Measurements from ENCODE around the gene TSTD2. TPM values are rescaled to one million over a fixed set of nuclear protein-coding genes. Genes with fewer than 3 reads are reported as not detected.

TSTD2 gene
- total RNA-seq, 6 donors from 2014 or later, result 10.4 to 26.0 (median 21.0) TPM

DNA sequence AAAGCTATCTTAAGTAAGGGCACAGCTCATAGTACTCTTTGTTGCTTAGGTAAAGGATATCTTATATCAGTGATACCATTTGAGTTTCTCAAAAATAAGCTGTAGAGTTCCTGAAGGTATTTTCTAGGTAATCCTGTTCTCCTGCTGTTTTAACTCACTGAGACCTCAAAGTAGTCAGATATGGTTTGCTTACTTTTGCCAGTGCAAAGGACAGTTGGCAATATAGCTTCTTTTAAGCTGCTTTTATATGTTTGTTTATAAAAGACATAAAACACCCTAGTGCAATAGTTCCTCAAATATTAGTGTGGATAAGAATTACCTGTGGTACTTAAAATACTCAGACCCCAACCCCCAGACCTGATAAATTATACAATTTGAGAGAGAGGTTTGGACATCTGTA lies 12.6 kb upstream of the TSTD2 start:
- H3K27me3 ChIP-seq, result no peaks in the 10 kb centered on the region
- peaks cover 0 to under 1% (median 0%) of the 10 kb centered on the region in 4 donors for H3K4me1 ChIP-seq
- TF ChIP-seq EP300 (IDR thresholded peaks at IDR 0.05) (no peak), POLR2AphosphoS5 (IDR thresholded peaks at IDR 0.05) (no peak), POLR2A (IDR thresholded peaks at IDR 0.05) (no peak)
- TF ChIP-seq, protein P1, sequence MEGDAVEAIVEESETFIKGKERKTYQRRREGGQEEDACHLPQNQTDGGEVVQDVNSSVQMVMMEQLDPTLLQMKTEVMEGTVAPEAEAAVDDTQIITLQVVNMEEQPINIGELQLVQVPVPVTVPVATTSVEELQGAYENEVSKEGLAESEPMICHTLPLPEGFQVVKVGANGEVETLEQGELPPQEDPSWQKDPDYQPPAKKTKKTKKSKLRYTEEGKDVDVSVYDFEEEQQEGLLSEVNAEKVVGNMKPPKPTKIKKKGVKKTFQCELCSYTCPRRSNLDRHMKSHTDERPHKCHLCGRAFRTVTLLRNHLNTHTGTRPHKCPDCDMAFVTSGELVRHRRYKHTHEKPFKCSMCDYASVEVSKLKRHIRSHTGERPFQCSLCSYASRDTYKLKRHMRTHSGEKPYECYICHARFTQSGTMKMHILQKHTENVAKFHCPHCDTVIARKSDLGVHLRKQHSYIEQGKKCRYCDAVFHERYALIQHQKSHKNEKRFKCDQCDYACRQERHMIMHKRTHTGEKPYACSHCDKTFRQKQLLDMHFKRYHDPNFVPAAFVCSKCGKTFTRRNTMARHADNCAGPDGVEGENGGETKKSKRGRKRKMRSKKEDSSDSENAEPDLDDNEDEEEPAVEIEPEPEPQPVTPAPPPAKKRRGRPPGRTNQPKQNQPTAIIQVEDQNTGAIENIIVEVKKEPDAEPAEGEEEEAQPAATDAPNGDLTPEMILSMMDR (IDR thresholded peaks at IDR 0.05), result no peak
- H3K27ac ChIP-seq, result no peak overlapping the region
- H3K36me3 ChIP-seq, result peaks cover 14 to 92% (median 32%) of the 10 kb centered on the region in 4 donors
- H3K4me3 ChIP-seq, result no peak overlapping the region
- H3K9me3 ChIP-seq, result no peaks in the 10 kb centered on the region
- DNase-seq, result no peak
- no peak for ATAC-seq (ENCODE audit: low FRiP score in 2 of 2)

DNA sequence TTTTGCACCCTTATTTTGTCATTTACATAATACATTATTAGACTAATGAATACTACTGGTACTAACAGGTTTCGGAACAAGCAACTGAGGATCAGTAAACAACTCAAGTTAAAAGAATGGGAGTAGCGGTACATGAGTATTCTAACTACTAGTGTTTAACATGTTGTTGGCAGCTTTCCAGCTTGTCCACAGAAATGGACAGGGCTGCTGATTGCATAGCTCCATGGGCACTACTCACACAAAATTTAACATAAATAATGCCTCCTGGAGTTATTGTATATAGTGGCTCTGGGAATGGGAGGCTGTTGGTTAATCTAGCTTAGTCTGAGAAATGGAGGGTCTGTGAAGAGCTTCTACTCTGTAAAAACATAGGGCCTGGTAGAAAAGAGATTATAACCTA lies 7.2 kb upstream of the TSTD2 start:
- ATAC-seq (ENCODE audit: low FRiP score in 2 of 2), result no peak
- no peak overlapping the region for H3K4me3 ChIP-seq
- no peak overlapping the region for H3K27ac ChIP-seq
- DNase-seq, result no peak
- peaks cover 12 to 35% (median 19%) of the 10 kb centered on the region in 4 donors for H3K4me1 ChIP-seq
- WGBS, 2 donors, result 63 to 75% methylated on average over 2 of the region's 2 CpGs
- TF ChIP-seq POLR2AphosphoS5 (IDR thresholded peaks at IDR 0.05) (no peak), EP300 (IDR thresholded peaks at IDR 0.05) (no peak), POLR2A (IDR thresholded peaks at IDR 0.05) (no peak)
- TF ChIP-seq, protein P1 (IDR thresholded peaks at IDR 0.05), result no peak
- H3K9me3 ChIP-seq, result no peaks in the 10 kb centered on the region
- H3K27me3 ChIP-seq, result no peaks in the 10 kb centered on the region
- H3K36me3 ChIP-seq, result peaks cover 5 to 47% (median 17%) of the 10 kb centered on the region in 4 donors

GRCh38 chr9:97638666-97639065 lies 5.5 kb upstream of the TSTD2 start:
- WGBS, 2 donors, result 68 to 73% methylated on average over 3 of the region's 3 CpGs
- peaks cover 19 to 46% (median 29%) of the 10 kb centered on the region in 4 donors for H3K4me1 ChIP-seq
- no peak overlapping the region for H3K27ac ChIP-seq
- ATAC-seq (ENCODE audit: low FRiP score in 2 of 2) (no peak), DNase-seq (no peak)
- H3K4me3 ChIP-seq, result no peak overlapping the region
- peaks cover 5 to 31% (median 12%) of the 10 kb centered on the region in 4 donors for H3K36me3 ChIP-seq
- no peaks in the 10 kb centered on the region for H3K27me3 ChIP-seq
- no peak for TF ChIP-seq POLR2AphosphoS5 (IDR thresholded peaks at IDR 0.05)
- TF ChIP-seq, protein P1 (IDR thresholded peaks at IDR 0.05), result no peak
- TF ChIP-seq EP300 (IDR thresholded peaks at IDR 0.05), result no peak
- no peak for TF ChIP-seq POLR2A (IDR thresholded peaks at IDR 0.05)
- H3K9me3 ChIP-seq, result no peaks in the 10 kb centered on the region

DNA sequence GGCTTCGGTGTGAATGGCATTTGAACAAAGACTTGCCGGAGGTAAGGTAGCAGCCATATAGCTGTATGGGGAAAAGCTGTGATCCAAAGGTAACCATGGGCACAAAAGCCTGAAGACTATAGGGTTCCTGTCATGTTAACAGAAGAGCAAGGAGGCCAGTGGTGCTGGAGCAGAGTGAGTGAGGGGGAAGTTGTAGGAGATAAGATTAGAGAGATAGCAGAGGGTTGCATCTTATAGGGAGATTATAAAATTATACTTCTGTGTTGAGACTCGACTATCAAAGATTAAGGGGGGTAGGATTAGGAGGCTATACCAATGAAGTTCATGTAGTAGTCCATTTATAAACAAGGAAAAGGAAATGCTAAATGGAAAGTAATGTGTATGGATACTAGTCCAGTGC lies 3.7 kb upstream of the TSTD2 start:
- TF ChIP-seq EP300 (IDR thresholded peaks at IDR 0.05) (no peak), POLR2A (IDR thresholded peaks at IDR 0.05) (no peak), POLR2AphosphoS5 (IDR thresholded peaks at IDR 0.05) (no peak)
- TF ChIP-seq, protein P1 (IDR thresholded peaks at IDR 0.05), result no peak
- ATAC-seq (ENCODE audit: low FRiP score in 2 of 2) (no peak), DNase-seq (no peak)
- no peak overlapping the region for H3K27ac ChIP-seq
- H3K27me3 ChIP-seq, result no peaks in the 10 kb centered on the region
- peaks cover 22 to 53% (median 33%) of the 10 kb centered on the region in 4 donors for H3K4me1 ChIP-seq
- WGBS, 2 donors, result 81 to 85% methylated on average over 3 of the region's 3 CpGs
- H3K36me3 ChIP-seq, result peaks cover 0 to 13% (median 5%) of the 10 kb centered on the region in 4 donors
- H3K4me3 ChIP-seq, result no peak overlapping the region
- no peaks in the 10 kb centered on the region for H3K9me3 ChIP-seq

GRCh38 chr9:97635026-97635425 lies 1.9 kb upstream of the TSTD2 start:
- Histone ChIP-seq H3K36me3 (no peaks in the 10 kb centered on the region), H3K4me3 (peak overlapping the region in 1 of 4 donors; percentile 67), H3K27ac (no peak overlapping the region), H3K9me3 (no peaks in the 10 kb centered on the region), H3K4me1 (peaks cover 27 to 52% (median 40%) of the 10 kb centered on the region in 4 donors), H3K27me3 (no peaks in the 10 kb centered on the region)
- 75 to 78% methylated on average over 7 of the region's 7 CpGs for WGBS, 2 donors
- DNase-seq (no peak), ATAC-seq (ENCODE audit: low FRiP score in 2 of 2) (no peak)
- TF ChIP-seq POLR2A (IDR thresholded peaks at IDR 0.05), result no peak
- TF ChIP-seq, protein P1 (IDR thresholded peaks at IDR 0.05), result no peak
- TF ChIP-seq POLR2AphosphoS5 (IDR thresholded peaks at IDR 0.05), result no peak
- TF ChIP-seq EP300 (IDR thresholded peaks at IDR 0.05), result no peak
